ENCODE data around the gene LARGE1.

Gene LARGE1

DNA sequence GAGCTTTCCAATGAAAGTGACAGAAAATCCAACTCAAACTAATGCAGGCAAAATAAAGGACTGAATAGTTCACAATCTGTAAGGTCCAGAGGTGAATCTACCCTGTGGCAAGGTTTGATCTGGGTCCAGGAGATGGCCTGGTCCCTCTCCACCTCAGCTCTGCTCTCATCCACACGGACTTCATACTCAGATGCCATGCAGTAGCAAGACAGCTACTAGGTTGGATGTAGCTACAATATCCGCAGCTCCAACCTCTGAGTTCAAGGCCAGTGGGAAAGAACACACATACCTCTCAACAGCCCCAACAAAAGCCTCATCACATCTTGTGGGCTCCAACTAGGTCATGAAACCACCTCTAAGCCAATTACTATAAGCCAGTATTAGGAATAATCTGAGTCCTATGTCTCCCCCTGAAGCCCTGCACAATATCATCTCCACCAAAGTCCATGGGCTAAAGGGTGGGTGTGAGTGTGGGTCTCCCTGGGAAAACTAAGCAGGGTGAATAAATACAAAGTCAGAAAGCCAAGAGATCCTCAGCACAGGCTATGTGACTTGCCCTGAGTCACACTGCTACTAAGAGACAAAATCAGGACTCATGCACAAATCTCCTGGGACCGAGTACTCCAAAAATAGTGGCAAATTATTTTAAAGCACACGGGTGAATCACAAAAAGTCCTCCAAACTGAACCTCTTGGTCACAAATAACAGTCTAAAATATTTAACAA lies 78.8 kb downstream of the LARGE1 start:
- Histone ChIP-seq H3K9me3 (peaks cover 6% of the 10 kb centered on the region), H3K4me2 (peak overlapping the region; percentile 82), H3K9ac (peak overlapping the region; percentile 59), H3K27ac (peak overlapping the region; percentile 49), H3K4me3 (peak overlapping the region; percentile 50), H3K36me3 (no peaks in the 10 kb centered on the region), H3K4me1 (peaks cover 38% of the 10 kb centered on the region), H4K20me1 (no peaks in the 10 kb centered on the region; the same call in 1 of the 2 replicates), H3K27me3 (no peaks in the 10 kb centered on the region)
- no peak for TF ChIP-seq Cebpa-rat (IDR thresholded peaks at IDR 0.05)

DNA sequence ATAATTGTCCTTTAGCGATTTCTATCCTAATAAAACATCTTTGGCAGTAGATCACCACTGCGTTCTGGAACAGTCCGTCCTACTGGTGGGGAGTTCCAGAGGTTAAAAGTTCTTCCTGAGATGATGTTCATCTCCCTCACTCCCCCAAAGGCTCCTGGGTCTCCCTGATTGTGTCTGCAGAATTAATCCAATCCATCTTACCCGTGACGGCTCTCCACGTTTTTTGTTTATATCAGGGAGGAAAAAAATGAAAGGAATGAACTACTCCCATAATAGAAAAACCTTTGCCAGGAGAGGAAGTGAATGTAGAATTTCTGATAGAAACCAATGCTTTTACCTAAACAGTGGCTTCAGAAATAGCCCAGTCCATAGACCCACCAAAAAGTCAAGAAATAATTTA lies 81.6 kb downstream of the LARGE1 start:
- H3K4me3 ChIP-seq: no peak overlapping the region
- H3K27ac ChIP-seq: no peak overlapping the region
- H3K9me3 ChIP-seq: no peaks in the 10 kb centered on the region
- no peak overlapping the region for H3K9ac ChIP-seq
- H3K4me1 ChIP-seq: peaks cover 32% of the 10 kb centered on the region
- H3K4me2 ChIP-seq: no peak overlapping the region
- TF ChIP-seq Cebpa-rat (IDR thresholded peaks at IDR 0.05): no peak
- H3K27me3 ChIP-seq: no peaks in the 10 kb centered on the region
- H4K20me1 ChIP-seq: no peaks in the 10 kb centered on the region; the same call in 1 of the 2 replicates
- H3K36me3 ChIP-seq: no peaks in the 10 kb centered on the region

DNA sequence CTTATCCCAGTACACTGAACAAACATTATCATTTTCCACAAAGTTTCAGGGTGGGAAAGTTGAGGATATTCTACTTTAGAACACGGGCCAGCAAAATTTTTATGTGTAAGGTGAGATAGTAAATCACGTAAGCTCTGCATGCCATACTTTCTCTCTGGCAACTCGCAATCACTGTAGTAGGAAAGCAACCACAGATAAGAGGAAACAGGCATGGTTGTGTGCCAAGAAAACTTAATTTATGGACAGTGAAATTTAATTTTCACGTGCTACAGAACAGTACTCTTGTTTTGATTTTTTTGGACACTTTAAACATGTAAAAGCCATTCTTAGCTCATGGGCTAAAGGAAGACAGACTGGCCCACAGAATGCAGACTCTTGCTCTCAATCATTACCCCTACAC lies 82.5 kb downstream of the LARGE1 start:
- peaks cover 24% of the 10 kb centered on the region for H3K4me1 ChIP-seq
- no peaks in the 10 kb centered on the region for H3K27me3 ChIP-seq
- no peaks in the 10 kb centered on the region; the same call in 1 of the 2 replicates for H4K20me1 ChIP-seq
- H3K9me3 ChIP-seq: no peaks in the 10 kb centered on the region
- no peak overlapping the region for H3K4me2 ChIP-seq
- no peak overlapping the region for H3K27ac ChIP-seq
- no peak overlapping the region for H3K9ac ChIP-seq
- no peak overlapping the region for H3K4me3 ChIP-seq
- H3K36me3 ChIP-seq: no peaks in the 10 kb centered on the region
- TF ChIP-seq Cebpa-rat (IDR thresholded peaks at IDR 0.05): no peak

DNA sequence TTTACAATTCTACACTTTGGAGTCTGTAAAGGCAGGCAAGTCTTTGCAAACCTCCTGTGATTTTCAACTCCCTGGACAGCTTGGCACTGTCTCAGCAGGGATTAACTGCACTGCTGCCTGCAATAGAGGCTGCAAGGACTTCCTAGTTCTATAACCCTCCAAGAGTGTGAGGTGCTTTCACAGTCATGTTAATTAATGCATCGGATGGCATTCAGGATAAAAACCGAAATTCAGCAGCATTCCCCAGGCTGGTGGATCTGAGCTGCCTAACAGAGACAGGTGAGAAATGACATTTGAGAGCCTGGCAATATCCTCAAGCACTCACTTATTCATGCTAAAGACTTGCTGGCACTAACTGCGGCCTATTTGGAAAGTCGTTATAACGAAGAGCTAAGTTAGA lies 85.0 kb downstream of the LARGE1 start:
- H3K9ac ChIP-seq: no peak overlapping the region
- H3K36me3 ChIP-seq: no peaks in the 10 kb centered on the region
- H3K4me3 ChIP-seq: no peak overlapping the region
- H3K4me1 ChIP-seq: no peaks in the 10 kb centered on the region
- no peak overlapping the region for H3K4me2 ChIP-seq
- H3K27ac ChIP-seq: no peak overlapping the region
- TF ChIP-seq Cebpa-rat (IDR thresholded peaks at IDR 0.05): no peak
- H4K20me1 ChIP-seq: no peaks in the 10 kb centered on the region
- H3K9me3 ChIP-seq: no peaks in the 10 kb centered on the region
- H3K27me3 ChIP-seq: no peaks in the 10 kb centered on the region

DNA sequence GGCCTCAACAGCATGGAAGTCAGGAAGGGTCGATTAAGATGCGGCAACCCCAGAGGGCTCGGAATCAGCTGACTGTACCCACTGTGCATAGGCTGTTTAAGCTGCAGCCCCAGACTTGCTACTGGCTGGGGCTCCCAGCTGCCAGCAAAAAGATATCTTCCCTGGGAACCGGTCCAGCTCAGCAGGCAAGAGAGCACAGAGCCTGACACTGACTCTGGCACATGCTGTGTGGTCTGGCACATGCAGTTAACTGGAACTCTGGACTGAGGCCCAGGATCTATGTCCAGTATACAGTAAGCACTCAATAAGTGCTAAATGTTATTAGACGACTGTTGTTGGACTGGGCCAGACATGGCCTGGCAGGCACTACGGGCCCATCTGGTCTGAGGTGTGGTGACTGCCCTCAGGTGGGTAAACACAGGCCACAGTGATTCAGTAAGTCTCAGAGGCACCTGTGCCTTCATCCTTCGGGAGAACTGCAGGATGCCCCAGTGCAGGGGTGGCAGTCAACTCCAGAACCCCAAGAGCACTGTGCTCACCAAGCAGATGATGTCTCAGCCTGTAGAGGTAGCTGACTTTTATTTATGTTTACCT lies 87.6 kb downstream of the LARGE1 start:
- TF ChIP-seq Cebpa-rat (IDR thresholded peaks at IDR 0.05): no peak
- Histone ChIP-seq H3K9me3 (no peaks in the 10 kb centered on the region), H3K9ac (no peak overlapping the region), H3K36me3 (no peaks in the 10 kb centered on the region), H4K20me1 (no peaks in the 10 kb centered on the region), H3K27ac (no peak overlapping the region), H3K4me3 (no peak overlapping the region), H3K4me1 (no peaks in the 10 kb centered on the region), H3K4me2 (no peak overlapping the region), H3K27me3 (no peaks in the 10 kb centered on the region)

DNA sequence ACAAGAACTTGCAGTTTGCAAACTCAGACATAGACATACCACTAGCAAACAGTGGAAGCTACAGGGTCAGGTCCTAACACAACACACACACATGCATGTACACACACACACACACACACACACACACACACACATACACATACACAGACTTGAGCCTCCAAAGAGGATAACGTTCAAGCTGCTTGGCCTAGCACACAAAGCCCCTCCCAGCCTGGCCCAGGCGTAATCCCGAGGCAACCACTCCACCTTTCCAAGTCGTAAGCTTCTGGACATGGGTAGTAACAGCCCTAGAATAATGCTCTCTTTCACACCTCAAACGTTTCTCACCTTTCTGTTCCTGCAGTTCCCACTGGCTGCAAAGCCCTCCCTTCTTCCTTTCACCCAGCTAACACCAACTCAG lies 88.6 kb downstream of the LARGE1 start:
- Histone ChIP-seq H3K27me3 (no peaks in the 10 kb centered on the region), H3K4me2 (no peak overlapping the region), H3K4me3 (no peak overlapping the region), H3K9ac (no peak overlapping the region), H3K27ac (no peak overlapping the region), H3K9me3 (no peaks in the 10 kb centered on the region), H4K20me1 (no peaks in the 10 kb centered on the region), H3K36me3 (no peaks in the 10 kb centered on the region), H3K4me1 (no peaks in the 10 kb centered on the region)
- TF ChIP-seq Cebpa-rat (IDR thresholded peaks at IDR 0.05): no peak

DNA sequence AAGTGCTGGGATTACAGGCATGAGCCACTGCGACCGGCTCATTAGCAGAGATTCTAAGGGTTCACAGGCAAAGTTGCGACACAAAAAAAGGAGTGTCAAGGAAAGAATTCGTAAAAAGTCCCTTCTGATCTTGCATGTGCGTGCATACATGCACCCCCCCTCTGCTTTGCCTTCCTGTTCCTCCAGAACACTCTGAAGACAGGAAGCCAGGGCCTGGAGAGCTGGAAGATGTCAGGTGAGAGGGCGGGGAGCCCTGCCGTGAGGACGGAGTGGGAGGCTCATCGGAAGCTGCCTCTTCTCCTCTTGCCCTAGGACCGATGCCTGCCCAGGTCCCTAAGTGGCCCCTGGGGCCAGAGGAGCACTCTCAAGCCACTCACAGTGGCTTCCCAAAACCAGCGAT lies 89.1 kb downstream of the LARGE1 start:
- Histone ChIP-seq H3K4me2 (no peak overlapping the region), H3K4me3 (no peak overlapping the region), H3K9ac (no peak overlapping the region), H4K20me1 (no peaks in the 10 kb centered on the region), H3K27ac (no peak overlapping the region), H3K27me3 (no peaks in the 10 kb centered on the region), H3K4me1 (no peaks in the 10 kb centered on the region), H3K9me3 (0 out of 2 replicates have a peak, but pooled peaks cover 3% of the 10 kb centered on the region), H3K36me3 (peaks cover 3% of the 10 kb centered on the region; the same call in 1 of the 2 replicates)
- TF ChIP-seq Cebpa-rat (IDR thresholded peaks at IDR 0.05): no peak

DNA sequence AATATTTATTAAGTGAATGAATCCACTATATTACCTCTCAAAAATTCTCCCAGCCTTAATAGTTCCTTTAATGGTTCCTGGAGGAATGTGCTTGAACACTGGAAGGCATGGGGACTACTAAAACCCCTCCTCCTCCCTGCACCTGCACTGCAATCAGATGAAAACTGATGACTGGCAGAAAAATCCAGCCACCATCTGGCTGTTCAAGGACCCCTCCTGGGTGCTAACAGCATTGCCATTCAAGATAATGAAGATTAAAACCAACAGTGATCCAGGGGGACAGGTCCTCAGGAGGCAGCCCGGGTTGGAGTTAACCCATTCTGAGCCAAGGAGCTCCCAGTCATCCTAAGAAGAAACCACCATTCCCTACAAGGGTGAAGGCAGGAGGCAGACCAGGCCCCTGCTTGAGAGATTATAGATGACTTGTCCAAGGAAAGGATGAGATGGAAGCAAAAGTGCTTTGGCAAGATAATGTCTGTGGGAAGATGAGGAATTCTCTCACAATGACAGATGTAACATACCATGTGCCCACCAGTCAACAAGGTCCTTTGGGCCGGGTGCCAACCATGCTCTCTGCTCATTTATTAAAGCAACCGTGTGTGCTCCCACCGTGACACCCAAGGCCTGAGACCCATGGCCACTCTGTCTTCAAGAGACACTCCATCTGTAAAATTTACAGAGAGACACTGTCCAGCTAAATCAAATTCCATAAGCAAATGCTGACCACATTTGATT lies 90.6 kb downstream of the LARGE1 start:
- H4K20me1 ChIP-seq: no peaks in the 10 kb centered on the region
- H3K9ac ChIP-seq: no peak overlapping the region
- H3K4me2 ChIP-seq: no peak overlapping the region
- TF ChIP-seq Cebpa-rat (IDR thresholded peaks at IDR 0.05): no peak
- peaks cover 7% of the 10 kb centered on the region for H3K36me3 ChIP-seq
- H3K27ac ChIP-seq: no peak overlapping the region
- no peaks in the 10 kb centered on the region for H3K27me3 ChIP-seq
- H3K9me3 ChIP-seq: peaks cover 16% of the 10 kb centered on the region; the same call in 1 of the 2 replicates
- H3K4me1 ChIP-seq: no peaks in the 10 kb centered on the region
- no peak overlapping the region for H3K4me3 ChIP-seq

DNA sequence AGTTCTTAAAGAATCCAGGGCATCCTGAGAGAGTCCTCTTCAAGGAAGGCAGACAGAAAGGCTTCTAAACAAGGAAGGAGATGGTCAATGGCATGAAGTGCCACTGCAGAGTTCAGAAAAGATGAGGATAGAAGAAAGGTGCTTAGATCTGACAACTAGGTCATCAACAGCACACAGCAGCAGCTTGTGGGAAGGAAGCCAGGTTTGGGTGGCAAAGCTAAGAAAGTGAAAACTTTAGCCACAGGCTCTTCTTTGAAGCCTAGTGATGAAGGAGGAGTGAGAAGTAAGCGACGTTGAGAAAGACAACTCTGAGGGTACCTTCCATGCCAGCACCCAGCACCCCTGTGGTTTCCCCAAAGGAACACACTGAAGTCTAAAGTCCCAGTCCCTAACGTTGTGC lies 92.0 kb downstream of the LARGE1 start:
- H3K4me1 ChIP-seq: no peaks in the 10 kb centered on the region
- no peak overlapping the region for H3K27ac ChIP-seq
- H3K9ac ChIP-seq: no peak overlapping the region
- H3K9me3 ChIP-seq: peaks cover 28% of the 10 kb centered on the region; the same call in 1 of the 2 replicates
- no peak overlapping the region for H3K4me3 ChIP-seq
- no peaks in the 10 kb centered on the region for H4K20me1 ChIP-seq
- TF ChIP-seq Cebpa-rat (IDR thresholded peaks at IDR 0.05): no peak
- no peak overlapping the region for H3K4me2 ChIP-seq
- no peaks in the 10 kb centered on the region for H3K27me3 ChIP-seq
- peaks cover 7% of the 10 kb centered on the region for H3K36me3 ChIP-seq

DNA sequence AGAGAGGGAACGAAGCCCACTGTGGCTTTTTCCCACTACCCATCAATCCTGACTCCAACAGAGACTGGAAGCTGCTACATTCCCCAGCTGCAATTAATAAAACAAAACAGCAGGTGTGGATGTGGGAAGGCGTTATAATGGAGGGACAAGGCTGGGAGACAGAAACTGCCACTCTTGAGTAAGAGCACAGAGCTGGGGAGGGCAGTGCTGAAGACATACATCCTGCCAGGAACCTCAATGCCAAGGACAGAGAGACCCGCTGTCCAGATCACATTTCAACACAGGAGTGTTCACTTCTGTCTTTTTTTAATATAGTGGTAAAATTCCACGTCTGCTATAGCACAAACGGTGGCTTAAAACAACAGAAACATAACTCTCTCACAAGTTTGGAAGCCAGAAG lies 94.5 kb downstream of the LARGE1 start:
- no peaks in the 10 kb centered on the region for H3K27me3 ChIP-seq
- no peaks in the 10 kb centered on the region for H3K4me1 ChIP-seq
- no peak for TF ChIP-seq Cebpa-rat (IDR thresholded peaks at IDR 0.05)
- H3K9me3 ChIP-seq: peaks cover 28% of the 10 kb centered on the region; the same call in 1 of the 2 replicates
- H4K20me1 ChIP-seq: no peaks in the 10 kb centered on the region
- H3K4me3 ChIP-seq: no peak overlapping the region
- H3K27ac ChIP-seq: no peak overlapping the region
- peaks cover 10% of the 10 kb centered on the region for H3K36me3 ChIP-seq
- H3K4me2 ChIP-seq: no peak overlapping the region
- no peak overlapping the region for H3K9ac ChIP-seq
